Astrocyte of the cerebellum (primary cell): ENCODE measurements around the gene AREL1.
A peak's percentile ranks its signal among the peaks of the same experiment; 100 is the strongest.

Experiments
- DNase-seq: peaks from one replicate; pipeline ENCODE4 v3.0.0-alpha.2; 2011; ENCODE audit warnings: low read depth
- H3K4me3 ChIP-seq: 2 replicates; pipeline ENCODE4 v1.5.1; 2011; ENCODE audit warnings: mild to moderate bottlenecking, low read depth, low read length, moderate library complexity
- in situ Hi-C: cut with HindIII; loops from 2 replicates; pipeline ENCODE4 v1.10.0; 2017; ENCODE audit warnings: low sequenced_read_pairs
- TF ChIP-seq, protein P1 (sequence below): IDR thresholded peaks from 2 replicates; pipeline ENCODE4 v1.5.1; 2012; ENCODE audit warnings: low read length, low read depth, moderate library complexity, mild to moderate bottlenecking; ENCODE audit errors: missing control alignments

Gene AREL1

DNA sequence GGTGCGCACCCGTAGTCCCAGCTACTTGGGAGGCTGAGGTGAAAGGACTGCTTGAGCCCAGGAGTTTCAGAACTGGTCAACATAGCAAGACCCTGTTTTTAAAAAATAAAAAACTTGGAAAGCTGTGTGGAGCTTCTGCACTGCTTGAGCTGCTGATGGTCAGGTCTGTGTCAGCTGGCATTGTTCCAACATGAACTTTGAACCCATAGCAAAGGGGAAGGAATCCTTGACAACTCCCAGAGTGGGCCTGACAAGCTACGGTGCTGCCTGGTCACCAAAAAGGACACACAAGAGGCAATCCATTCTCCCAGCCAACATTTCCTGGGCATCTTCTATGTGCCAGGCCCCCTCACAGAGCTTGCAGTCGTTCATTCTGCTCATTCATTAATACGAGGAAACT lies 84.5 kb downstream of the AREL1 start:
- TF ChIP-seq, protein P1, sequence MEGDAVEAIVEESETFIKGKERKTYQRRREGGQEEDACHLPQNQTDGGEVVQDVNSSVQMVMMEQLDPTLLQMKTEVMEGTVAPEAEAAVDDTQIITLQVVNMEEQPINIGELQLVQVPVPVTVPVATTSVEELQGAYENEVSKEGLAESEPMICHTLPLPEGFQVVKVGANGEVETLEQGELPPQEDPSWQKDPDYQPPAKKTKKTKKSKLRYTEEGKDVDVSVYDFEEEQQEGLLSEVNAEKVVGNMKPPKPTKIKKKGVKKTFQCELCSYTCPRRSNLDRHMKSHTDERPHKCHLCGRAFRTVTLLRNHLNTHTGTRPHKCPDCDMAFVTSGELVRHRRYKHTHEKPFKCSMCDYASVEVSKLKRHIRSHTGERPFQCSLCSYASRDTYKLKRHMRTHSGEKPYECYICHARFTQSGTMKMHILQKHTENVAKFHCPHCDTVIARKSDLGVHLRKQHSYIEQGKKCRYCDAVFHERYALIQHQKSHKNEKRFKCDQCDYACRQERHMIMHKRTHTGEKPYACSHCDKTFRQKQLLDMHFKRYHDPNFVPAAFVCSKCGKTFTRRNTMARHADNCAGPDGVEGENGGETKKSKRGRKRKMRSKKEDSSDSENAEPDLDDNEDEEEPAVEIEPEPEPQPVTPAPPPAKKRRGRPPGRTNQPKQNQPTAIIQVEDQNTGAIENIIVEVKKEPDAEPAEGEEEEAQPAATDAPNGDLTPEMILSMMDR = no peak
- in situ Hi-C loops = no loop called here
- no peak overlapping the region for H3K4me3 ChIP-seq

DNA sequence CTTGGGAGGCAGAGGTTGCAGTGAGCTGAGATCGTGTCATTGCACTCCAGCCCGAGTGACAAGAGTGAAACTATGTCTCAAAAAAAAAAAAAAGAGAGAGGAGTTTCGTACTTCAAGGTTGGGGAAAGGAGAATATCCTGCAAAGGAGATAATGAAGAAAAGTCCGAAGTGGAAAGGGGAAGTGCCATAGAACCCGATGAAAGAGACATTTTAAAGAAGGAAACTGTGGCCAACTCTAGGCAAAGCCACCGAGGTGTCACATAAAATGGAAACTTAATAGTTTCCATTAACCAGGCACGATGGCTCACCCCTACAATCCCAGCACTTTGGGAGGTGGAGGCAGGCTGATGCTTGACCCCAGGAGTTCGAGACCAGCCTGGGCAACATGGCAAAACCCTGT lies 85.8 kb downstream of the AREL1 start:
- DNase-seq = no peak
- in situ Hi-C loops = no loop called here
- H3K4me3 ChIP-seq = no peak overlapping the region
- TF ChIP-seq, protein P1 = no peak

More for the DNA sequence above, 84.5 kb downstream of the AREL1 start:
- no peak for DNase-seq

DNA sequence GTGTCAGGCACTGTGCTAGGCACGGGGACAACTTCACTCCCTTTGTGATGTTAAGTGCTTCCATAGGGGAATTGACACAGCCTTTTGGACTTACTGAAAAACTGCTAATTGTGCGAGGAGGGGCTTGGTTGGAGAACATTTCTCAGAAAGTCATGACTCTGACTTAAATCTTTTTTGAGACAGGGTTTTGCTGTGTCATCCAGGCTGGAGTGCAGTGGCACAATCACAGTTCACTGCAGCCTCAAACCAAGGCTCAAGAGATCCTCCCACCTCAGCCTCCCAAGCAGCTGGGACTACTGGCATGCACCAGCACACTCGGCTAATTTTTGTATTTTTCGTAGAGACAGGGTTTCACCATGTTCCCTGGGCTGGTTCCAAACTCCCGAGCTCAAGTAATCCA lies 90.6 kb downstream of the AREL1 start:
- no peak overlapping the region for H3K4me3 ChIP-seq
- in situ Hi-C loops = loop anchor here (5.0 kb wide), 1 partner anchor 40 kb away; no protein-coding TSS in a partner anchor
- no peak for DNase-seq
- TF ChIP-seq, protein P1 = no peak

DNA sequence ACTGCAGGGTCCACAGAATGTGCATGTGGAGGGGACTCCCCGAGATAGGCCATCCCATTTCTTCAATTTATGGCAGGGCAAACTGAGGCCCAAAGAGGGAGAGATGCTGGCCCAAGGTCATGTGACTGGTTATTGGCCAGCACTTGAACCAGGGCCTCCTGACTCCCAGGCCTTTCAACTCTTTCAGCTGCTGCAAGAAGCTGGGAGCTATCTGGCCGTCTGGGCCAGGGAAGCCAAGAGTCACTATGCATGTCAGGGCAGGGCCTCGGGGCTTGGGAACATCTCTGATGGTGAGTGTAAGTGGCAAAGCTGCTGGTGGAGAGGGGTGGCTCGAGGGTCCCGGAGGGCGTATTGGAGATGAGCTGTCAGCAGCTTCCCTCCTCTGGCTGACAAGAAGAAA lies 91.3 kb downstream of the AREL1 start:
- TF ChIP-seq, protein P1 = no peak
- in situ Hi-C loops = loop anchor here (5.0 kb wide), 1 partner anchor 41 kb away; no protein-coding TSS in a partner anchor
- no peak overlapping the region for H3K4me3 ChIP-seq
- DNase-seq = no peak

DNA sequence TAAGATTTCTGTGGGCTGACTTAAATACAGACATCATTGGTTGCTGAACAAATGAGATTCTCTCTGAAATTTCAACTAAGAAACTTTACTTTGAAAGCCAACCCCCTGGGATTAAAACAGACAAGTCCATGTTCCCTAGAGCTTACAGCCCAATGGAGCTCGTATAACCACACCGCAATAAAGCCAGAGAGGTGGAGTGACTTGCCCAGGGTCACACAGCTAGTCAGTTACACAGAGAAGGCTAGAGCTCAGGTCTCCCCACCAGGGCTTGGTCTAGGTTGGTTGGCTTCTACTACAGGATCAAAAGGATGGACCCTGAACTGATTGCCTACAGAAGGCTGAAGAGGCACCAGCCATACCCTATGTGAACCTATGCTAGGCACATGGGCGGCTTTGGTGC lies 92.0 kb downstream of the AREL1 start:
- in situ Hi-C loops = loop anchor here (5.0 kb wide), 1 partner anchor 41 kb away; no protein-coding TSS in a partner anchor
- TF ChIP-seq, protein P1 = no peak
- no peak for DNase-seq
- H3K4me3 ChIP-seq = no peak overlapping the region

DNA sequence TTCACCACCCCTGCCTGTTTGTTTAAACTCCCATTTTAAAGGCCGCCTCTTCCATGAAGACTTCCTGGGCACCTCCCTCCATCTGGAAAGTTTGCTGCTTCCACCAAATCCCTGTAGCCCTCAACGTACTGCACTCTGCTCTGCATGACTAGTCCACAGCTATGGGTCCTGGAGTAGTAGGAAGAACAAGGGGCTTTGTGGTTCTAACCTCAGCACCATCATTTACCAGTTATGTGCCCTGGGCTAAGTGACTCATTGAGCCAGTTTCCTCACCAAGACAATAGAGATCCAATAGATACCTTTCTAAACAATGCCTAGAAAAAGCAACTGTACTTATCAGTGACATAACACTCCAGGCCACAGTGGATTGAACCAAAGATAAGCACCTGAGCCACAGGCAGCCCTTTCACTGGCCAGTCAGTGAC lies 92.4 kb downstream of the AREL1 start:
- in situ Hi-C loops = loop anchor here (5.0 kb wide), 1 partner anchor 42 kb away; no protein-coding TSS in a partner anchor
- peak; percentile 91 for DNase-seq
- no peak overlapping the region for H3K4me3 ChIP-seq
- TF ChIP-seq, protein P1 = no peak

DNA sequence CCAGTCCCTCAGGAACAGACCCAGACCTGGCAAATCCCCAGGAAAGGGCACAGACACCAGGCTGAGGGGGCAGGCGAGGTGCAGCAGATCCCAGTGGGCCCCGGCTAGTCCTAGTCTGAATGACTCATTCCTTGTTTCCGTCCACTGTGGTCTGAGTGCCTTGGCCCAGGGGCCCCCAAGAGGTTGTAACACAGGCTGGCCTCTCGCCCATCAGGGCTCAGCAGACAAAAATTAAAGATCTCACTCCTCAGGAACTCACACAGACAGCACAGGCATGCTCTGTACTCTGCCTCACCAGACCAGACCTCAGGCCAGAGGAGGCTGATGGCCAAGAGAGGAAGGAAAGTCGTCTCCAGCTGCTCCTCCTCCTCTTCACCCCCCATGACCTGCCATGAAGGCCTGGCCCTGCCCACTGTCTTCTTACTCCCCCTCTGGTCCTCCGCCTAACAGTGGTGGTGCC lies 93.2 kb downstream of the AREL1 start:
- peak; percentile 95 for DNase-seq
- TF ChIP-seq, protein P1 = no peak
- in situ Hi-C loops = loop anchor here (5.0 kb wide), 1 partner anchor 43 kb away; no protein-coding TSS in a partner anchor
- no peak overlapping the region for H3K4me3 ChIP-seq
